Stimulated activated naive CD4-positive, alpha-beta T cell (primary cell): ENCODE data around the gene HTATIP2.
"Not testable (repeated sequence)": the region's sequence is repeated elsewhere in the genome, so short reads cannot be mapped to it uniquely, and the experiment has no call there.

Experiments
- DNase-seq, 6 experiments: peaks; one replicate each; lab custom pipeline; 2025; lab: John Stamatoyannopoulos, UW

Gene HTATIP2

GRCh38 chr11:20363500-20364340 is at the start of gene HTATIP2:
HTATIP2 (plus strand) TSS chr11:20363714; CDS start chr11:20364238, 524 bp downstream.
- peak; percentile 25 to 76 (median 70) for DNase-seq

- no peak for DNase-seq
Measured at GRCh38 chr11:20315800-20316199, 47.7 kb upstream of the HTATIP2 start.

- DNase-seq = no peak
Measured at GRCh38 chr11:20321177-20321576, 42.3 kb upstream of the HTATIP2 start.

DNA sequence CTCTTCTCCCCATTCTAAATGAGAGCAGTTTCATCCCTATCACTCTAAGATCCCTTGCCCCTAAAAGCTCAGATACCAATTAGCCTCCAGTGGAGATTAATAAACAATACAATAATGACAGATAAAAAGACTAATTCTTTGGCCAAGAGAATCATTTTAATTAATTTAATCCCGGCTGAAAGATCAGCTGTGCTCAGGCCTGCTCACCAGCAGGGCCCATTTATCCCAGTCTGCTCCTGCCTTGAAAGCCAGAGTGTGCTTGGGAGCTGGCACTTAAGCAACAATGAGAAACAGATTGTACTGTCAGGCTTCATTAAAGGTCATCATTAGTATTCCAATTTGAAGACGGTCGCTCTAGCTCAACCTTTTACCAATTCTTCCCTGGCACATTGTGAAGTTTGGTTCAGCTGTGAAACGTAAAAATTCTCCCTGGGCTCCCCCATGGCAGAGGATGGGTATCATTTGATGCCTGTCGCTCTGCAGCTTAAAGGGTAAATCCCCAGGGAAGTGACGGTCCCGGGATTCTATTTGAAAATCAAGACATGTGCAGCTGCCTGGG is 36.1 kb upstream of the HTATIP2 start:
- DNase-seq = no peak

- no peak for DNase-seq
Measured at GRCh38 chr11:20336056-20336455, 27.5 kb upstream of the HTATIP2 start.

- no peak for DNase-seq
Measured at GRCh38 chr11:20337526-20338154, 25.9 kb upstream of the HTATIP2 start.

- DNase-seq = peak in 2 of 6 experiments; percentile 4 to 8
Measured at GRCh38 chr11:20342347-20343141, 21.0 kb upstream of the HTATIP2 start.

- DNase-seq = no peak
Measured at GRCh38 chr11:20351136-20351535, 12.4 kb upstream of the HTATIP2 start.

DNA sequence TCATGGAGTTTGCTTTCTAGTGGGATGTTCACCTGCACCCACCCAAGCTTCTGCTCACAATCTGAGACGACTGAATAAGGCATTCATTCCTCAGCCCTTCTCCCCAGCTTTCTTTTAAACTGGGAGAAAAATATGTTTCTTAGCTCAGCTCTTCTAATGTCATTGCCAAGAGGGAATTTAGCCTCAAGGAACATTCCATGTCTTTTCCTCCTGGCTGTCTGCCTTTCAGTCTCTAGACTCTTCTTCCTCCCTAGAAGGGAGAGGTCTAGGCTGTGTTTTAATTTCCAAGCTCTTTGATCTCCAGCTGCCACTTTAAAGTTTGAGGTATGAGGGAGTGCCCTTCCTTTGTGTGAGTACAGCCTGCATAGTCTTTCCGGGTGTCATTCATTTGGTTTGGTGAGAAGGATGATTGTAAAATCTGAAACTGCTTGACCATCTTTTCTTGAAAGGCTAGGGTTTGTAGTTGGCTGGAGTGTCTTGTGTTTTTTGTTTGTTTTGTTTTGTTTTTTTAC is 11.7 kb upstream of the HTATIP2 start:
- DNase-seq = peak in 1 of 6 experiments; percentile 16

- peak in 2 of 6 experiments; percentile 4 to 7 for DNase-seq
Measured at GRCh38 chr11:20353829-20354434, 9.6 kb upstream of the HTATIP2 start.

- DNase-seq = peak in 2 of 6 experiments; percentile 13 to 33
Measured at GRCh38 chr11:20355221-20356219, 8.0 kb upstream of the HTATIP2 start.

DNA sequence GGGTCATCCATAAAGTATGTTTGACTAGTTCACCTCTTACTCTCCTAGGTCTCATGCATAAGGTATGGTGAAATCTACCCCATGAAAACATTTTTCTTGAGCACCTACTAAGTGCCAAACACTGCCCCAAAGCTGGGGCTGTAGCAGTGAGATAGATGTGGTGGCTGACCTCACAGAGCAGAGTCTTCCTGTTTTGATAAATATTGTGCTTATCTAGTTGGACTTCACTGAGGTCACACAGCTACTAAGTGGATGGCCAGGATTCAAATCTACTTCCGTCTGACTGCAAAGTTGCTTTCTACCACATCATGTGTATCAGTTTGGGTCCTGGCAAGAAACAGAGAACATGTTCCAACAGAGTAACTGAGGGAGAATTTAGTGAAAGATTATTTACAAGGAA is 6.4 kb upstream of the HTATIP2 start:
- no peak for DNase-seq

- peak; percentile 4 to 58 (median 36) for DNase-seq
Measured at GRCh38 chr11:20360650-20361049, 2.9 kb upstream of the HTATIP2 start.

GRCh38 chr11:20362481-20362880 is 1.0 kb upstream of the HTATIP2 start:
- peak in 2 of 6 experiments; percentile 5 to 39 for DNase-seq

GRCh38 chr11:20363149-20363499 is 390 bp upstream of the HTATIP2 start:
- DNase-seq = no peak

- DNase-seq = peak in 1 of 6 experiments; percentile 43
Measured at GRCh38 chr11:20364341-20364792, 853 bp downstream of the HTATIP2 start.

- not testable (repeated sequence) for DNase-seq
Measured at GRCh38 chr11:20365465-20365864, 2.0 kb downstream of the HTATIP2 start.

DNA sequence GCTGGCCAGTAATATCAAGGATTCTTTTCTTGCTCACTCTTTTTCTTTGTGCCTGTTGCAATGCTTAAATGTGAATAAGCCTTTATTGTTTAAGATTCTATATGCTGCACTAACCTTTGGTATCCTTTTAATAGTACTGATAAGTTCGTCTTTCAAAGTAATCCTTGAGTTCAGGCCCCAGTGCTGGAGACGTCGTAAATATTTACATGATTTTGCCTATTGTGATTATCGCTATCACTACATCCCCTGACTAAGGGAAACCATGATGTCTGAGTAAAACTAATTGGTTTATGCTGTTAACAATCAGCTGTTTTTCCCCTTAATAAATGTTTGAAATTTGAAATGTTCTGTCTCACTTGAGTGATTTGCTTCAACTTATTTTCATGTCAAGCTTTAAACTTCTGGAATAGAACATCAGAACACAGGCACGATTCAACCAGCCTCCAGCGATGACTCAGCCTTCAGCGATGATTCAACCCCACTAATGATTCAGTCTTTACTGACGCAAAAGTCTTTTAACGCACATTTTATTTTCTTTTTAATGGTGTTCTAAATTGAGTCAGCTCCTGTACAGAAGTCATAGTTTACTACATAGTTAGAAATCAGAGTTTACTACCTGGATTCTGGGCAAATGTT is 3.9 kb downstream of the HTATIP2 start:
- no peak for DNase-seq

DNA sequence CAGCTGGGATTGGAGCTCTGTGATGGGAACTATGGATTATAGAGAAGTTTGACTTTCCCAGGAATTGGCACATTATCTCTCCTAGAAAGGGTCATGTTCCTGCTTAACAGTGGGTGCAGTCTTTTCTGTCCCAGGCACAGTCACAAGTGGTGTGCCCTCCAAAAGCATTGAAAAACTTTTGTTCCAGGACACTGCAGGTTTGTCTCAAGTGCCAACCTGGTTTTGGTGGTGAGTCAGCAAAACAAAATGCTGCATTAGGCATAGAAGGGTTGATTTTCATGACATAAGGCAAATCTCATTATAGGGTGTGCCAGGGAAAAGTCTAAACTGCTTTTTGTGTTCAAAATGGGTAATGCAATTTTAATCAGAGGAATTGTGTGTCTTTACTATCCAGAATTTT is 4.9 kb downstream of the HTATIP2 start:
- no peak for DNase-seq

DNA sequence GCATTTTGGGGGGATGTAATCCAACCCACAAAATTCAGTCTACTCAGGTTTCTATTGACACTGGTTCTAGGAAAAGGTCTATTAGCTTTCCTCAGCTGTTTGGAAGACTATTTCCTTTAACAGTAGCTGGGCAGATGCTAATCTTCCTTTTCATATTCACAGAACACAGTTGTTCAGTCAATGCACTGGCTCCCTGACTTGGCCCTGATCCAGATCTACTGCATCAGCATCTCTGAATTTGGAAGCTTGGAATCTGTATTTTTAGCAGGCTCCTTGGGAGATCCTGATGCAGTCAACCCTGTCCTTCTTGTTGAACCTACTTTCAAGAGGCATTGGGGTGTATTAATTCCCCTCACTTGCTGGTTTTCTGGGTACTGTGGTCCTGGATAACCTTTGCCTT is 6.3 kb downstream of the HTATIP2 start:
- no peak for DNase-seq
